GM12864 (cell line): ENCODE measurements around the gene EIF4E1B.

ENCODE experiments used
- DNase-seq: peaks from one replicate; pipeline ENCODE4 v3.0.0-alpha.2; 2011; ENCODE audit warnings: low read depth
- H3K4me3 ChIP-seq: 2 replicates; pipeline ENCODE4 v1.5.1; 2011; ENCODE audit warnings: mild to moderate bottlenecking, low read depth, low read length, control low read depth
- CTCF ChIP-seq: IDR thresholded peaks from 2 replicates; pipeline ENCODE4 v1.5.1; 2011; ENCODE audit warnings: low read depth, mild to moderate bottlenecking, moderate library complexity, low read length, control low read depth, inconsistent platforms; ENCODE audit errors: missing control alignments

Gene EIF4E1B

GRCh38 chr5:176652136-176652535 is 21.7 kb downstream of the EIF4E1B start:
- DNase-seq: no peak
- no peak overlapping the region for H3K4me3 ChIP-seq
- TF ChIP-seq CTCF: no peak

GRCh38 chr5:176653401-176654385 is 23.2 kb downstream of the EIF4E1B start:
- DNase-seq: no peak
- H3K4me3 ChIP-seq: no peak overlapping the region
- no peak for TF ChIP-seq CTCF

- no peak for DNase-seq
- no peak for TF ChIP-seq CTCF
- no peak overlapping the region for H3K4me3 ChIP-seq
Observed at GRCh38 chr5:176654856-176655255, 24.4 kb downstream of the EIF4E1B start.

- DNase-seq: no peak
- no peak overlapping the region for H3K4me3 ChIP-seq
- no peak for TF ChIP-seq CTCF
Observed at GRCh38 chr5:176656467-176656990, 26.1 kb downstream of the EIF4E1B start.

GRCh38 chr5:176658007-176658599 is 27.6 kb downstream of the EIF4E1B start:
- H3K4me3 ChIP-seq: no peak overlapping the region
- peak; percentile 96 for TF ChIP-seq CTCF
- DNase-seq: no peak

GRCh38 chr5:176658817-176659511 is 28.5 kb downstream of the EIF4E1B start:
- no peak for DNase-seq
- no peak for TF ChIP-seq CTCF
- no peak overlapping the region for H3K4me3 ChIP-seq
